Urinary bladder (tissue), 4 donors: ENCODE measurements around the gene MEIS2. TPM values are rescaled to one million over a fixed set of nuclear protein-coding genes. Genes with fewer than 3 reads are reported as not detected.
"Not testable (repeated sequence)": the region's sequence is repeated elsewhere in the genome, so short reads cannot be mapped to it uniquely, and the experiment has no call there.

Experiments used
- DNase-seq: peaks from one replicate; pipeline ENCODE4 v3.0.0-alpha.2; 2015; ENCODE audit errors: extremely low spot score
- H3K27ac ChIP-seq: one replicate; pipeline ENCODE4 v1.5.1; 2013; ENCODE audit warnings: low read depth, mild to moderate bottlenecking, moderate library complexity
- H3K36me3 ChIP-seq: one replicate; pipeline ENCODE4 v1.6.1; 2013; ENCODE audit warnings: mild to moderate bottlenecking, moderate library complexity; ENCODE audit not compliant: insufficient read depth
- H3K4me1 ChIP-seq: one replicate; pipeline ENCODE4 v1.6.1; 2013; ENCODE audit warnings: mild to moderate bottlenecking, moderate library complexity; ENCODE audit not compliant: insufficient read depth
- H3K4me3 ChIP-seq: one replicate; pipeline ENCODE4 v1.5.1; 2013; ENCODE audit warnings: low read depth, low read length
- WGBS: extraction: QIAGEN DNeasy Blood & Tissue Kit; methylation state at CpG from one replicate; pipeline ENCODE4 v1.1.7; 2013; 5-methylcytosine and 5-hydroxymethylcytosine counted together
- polyA plus RNA-seq: library from polyadenylated mRNA; stranded (reverse); fragments of 200-250 nt; gene quantifications from one replicate; pipeline ENCODE4 v1.2.3, GENCODE V29; 2013
- total RNA-seq: library from RNA; depleted of rRNA; stranded (reverse); fragments of >200 nt; gene quantifications from one replicate; pipeline ENCODE4 v1.2.3, GENCODE V29; 2014
- donor health status: healthy with polysubstance abuse.
- donor health status: healthy.

MEIS2 gene
- total and polyA plus RNA-seq, 2 donors = 79.8 to 163 TPM

GRCh38 chr15:37004373-37004869 lies 95.9 kb downstream of the MEIS2 start:
- H3K4me3 ChIP-seq = no peak overlapping the region
- 82% methylated on average over 4 of the region's 4 CpGs for WGBS
- no peaks in the 10 kb centered on the region for H3K36me3 ChIP-seq
- H3K27ac ChIP-seq = no peak overlapping the region
- DNase-seq = no peak
- no peaks in the 10 kb centered on the region for H3K4me1 ChIP-seq

- H3K27ac ChIP-seq = no peak overlapping the region
- no peak for DNase-seq
- 95% methylated on average over 4 of the region's 4 CpGs for WGBS
These were observed 98.2 kb downstream of the MEIS2 start for GRCh38 chr15:37002041-37002672.

DNA sequence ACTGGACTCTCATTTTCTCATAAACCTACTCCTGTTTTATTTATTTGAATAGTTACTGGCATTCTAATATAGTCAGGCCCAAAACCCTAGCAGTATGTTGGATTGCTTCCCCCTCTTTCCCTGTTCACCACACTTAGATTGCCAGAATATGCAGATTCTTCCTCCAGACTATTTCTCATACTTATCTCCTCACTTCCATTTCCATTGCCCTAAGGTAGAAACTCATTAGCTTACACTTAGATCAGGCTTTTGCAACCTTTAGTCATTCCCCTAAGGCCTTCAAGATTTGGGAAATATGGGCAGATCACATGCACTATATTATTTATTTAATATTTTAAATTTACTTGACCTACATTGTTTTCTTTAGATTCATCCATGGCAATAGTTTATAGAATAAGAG lies 98.9 kb downstream of the MEIS2 start:
- H3K4me3 ChIP-seq = no peak overlapping the region
- H3K36me3 ChIP-seq = no peaks in the 10 kb centered on the region
- no peak overlapping the region for H3K27ac ChIP-seq
- no peak for DNase-seq
- peaks cover 1% of the 10 kb centered on the region for H3K4me1 ChIP-seq

More at GRCh38 chr15:37002041-37002672, 98.2 kb downstream of the MEIS2 start:
- H3K4me3 ChIP-seq = no peak overlapping the region
- H3K4me1 ChIP-seq = no peaks in the 10 kb centered on the region
- no peaks in the 10 kb centered on the region for H3K36me3 ChIP-seq

DNA sequence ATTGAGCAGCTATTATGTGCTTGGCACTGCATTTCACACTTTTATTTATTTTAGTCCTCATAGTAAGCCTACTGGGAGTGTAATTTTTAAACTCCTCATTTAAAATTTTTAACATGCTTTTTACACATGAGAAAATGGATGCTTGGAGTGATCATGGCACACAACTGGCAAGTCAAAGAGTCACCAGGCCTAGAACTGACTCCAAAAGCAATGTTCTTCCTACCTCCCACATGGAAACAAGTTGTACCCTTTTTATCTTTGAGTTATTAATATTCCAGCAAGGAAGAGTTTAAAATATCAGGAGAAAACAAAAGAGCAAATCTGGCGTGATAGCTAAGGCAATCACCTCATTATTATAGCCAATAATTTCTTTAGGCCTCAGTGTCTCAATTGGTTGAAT lies 100.6 kb downstream of the MEIS2 start:
- no peaks in the 10 kb centered on the region for H3K36me3 ChIP-seq
- H3K27ac ChIP-seq = no peak overlapping the region
- no peak overlapping the region for H3K4me3 ChIP-seq
- WGBS = 100% methylated on average over 1 of the region's 1 CpG
- no peak for DNase-seq
- H3K4me1 ChIP-seq = peaks cover 1% of the 10 kb centered on the region

DNA sequence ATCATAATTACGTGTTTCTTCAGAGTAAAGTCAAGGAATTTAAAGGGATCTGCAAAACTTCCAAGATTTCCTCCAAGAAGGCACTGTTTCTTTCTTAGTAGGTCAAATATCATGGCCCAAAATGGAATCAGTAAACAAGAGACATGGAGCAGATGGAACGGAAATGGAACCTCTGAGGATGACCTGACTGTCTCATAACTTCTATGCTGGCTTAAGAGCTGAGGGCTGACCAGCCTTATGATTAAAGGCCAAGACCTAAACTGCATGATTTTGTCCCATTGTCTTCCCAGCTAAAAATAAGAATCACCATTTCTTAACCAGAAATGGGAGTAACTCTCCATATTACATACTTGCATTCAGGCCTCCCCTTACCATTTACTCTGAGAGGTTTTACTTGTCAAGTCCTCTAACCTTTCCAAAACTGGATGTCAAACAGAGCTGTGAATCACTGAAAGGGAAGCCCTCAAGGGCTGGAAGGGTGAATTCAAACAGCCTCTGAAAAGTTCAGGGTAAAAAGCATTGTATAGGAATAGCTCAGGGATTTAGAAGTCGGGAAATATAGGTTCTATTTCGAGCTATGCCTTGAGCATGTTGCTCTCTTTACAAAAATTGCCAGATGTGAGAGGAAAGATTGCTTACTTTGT lies 103.7 kb downstream of the MEIS2 start:
- no peak for DNase-seq
- no peak overlapping the region for H3K27ac ChIP-seq
- H3K4me3 ChIP-seq = no peak overlapping the region
- H3K4me1 ChIP-seq = peaks cover 1% of the 10 kb centered on the region
- WGBS = 73% methylated on average over 4 of the region's 4 CpGs
- H3K36me3 ChIP-seq = no peaks in the 10 kb centered on the region

GRCh38 chr15:36996121-36996520 lies 104.2 kb downstream of the MEIS2 start:
- Histone ChIP-seq H3K4me3 (no peak overlapping the region), H3K36me3 (no peaks in the 10 kb centered on the region), H3K27ac (no peak overlapping the region), H3K4me1 (peaks cover 1% of the 10 kb centered on the region)
- 81% methylated on average over 2 of the region's 2 CpGs for WGBS
- DNase-seq = no peak

GRCh38 chr15:36994790-36995189 lies 105.6 kb downstream of the MEIS2 start:
- Histone ChIP-seq H3K4me1 (peaks cover 1% of the 10 kb centered on the region), H3K4me3 (no peak overlapping the region), H3K36me3 (no peaks in the 10 kb centered on the region), H3K27ac (no peak overlapping the region)
- WGBS = 81% methylated on average over 8 of the region's 8 CpGs
- no peak for DNase-seq

GRCh38 chr15:36992454-36992853 lies 107.9 kb downstream of the MEIS2 start:
- 81% methylated on average over 5 of the region's 5 CpGs for WGBS

DNA sequence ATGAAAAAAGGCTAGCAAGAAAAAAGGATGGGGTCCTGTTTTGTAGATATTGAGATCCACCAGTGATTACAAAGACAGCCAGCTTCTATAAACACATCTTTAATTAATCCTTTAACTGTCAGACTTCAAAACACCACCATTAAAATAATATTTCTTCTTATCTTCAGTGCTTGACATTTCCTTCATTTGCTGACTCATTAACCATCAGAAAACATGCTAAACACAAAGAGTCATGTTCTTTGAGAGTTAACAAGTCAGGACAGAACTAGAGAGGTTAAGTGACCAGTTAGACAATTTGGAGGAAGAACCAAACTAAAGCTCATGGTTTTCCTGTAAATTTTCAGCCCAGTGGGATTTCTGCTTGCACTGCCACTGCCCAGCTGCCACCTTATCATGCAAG lies 111.4 kb downstream of the MEIS2 start:
- DNase-seq = no peak

More at GRCh38 chr15:36992454-36992853, 107.9 kb downstream of the MEIS2 start:
- no peak overlapping the region for H3K27ac ChIP-seq
- peaks cover 3% of the 10 kb centered on the region for H3K4me1 ChIP-seq
- H3K36me3 ChIP-seq = no peaks in the 10 kb centered on the region
- no peak overlapping the region for H3K4me3 ChIP-seq
- DNase-seq = no peak

DNA sequence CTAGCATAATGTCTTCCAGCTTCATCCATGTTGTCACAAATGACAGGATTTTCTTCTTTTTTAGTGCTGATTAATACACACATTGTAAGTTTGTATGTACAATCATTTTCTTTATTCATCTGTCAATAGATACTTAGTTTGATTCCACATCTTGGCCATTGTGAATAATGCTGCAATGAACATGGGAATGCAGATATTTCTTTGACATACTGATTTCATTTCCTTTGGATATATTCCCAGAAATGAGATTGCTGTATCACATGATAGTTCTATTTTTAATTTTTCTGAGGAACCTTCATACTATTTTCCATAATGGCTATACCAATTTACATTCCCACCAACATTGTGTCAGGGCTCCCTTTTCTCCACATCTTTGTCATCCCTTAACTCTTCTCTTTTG lies 117.9 kb downstream of the MEIS2 start:
- H3K4me3 ChIP-seq = no peak overlapping the region
- no peaks in the 10 kb centered on the region for H3K36me3 ChIP-seq
- no peak overlapping the region for H3K27ac ChIP-seq
- no peaks in the 10 kb centered on the region for H3K4me1 ChIP-seq
- no peak for DNase-seq

More for the DNA sequence above, 111.4 kb downstream of the MEIS2 start:
- no peak overlapping the region for H3K27ac ChIP-seq
- peaks cover 2% of the 10 kb centered on the region for H3K4me1 ChIP-seq
- no peaks in the 10 kb centered on the region for H3K36me3 ChIP-seq
- H3K4me3 ChIP-seq = no peak overlapping the region

DNA sequence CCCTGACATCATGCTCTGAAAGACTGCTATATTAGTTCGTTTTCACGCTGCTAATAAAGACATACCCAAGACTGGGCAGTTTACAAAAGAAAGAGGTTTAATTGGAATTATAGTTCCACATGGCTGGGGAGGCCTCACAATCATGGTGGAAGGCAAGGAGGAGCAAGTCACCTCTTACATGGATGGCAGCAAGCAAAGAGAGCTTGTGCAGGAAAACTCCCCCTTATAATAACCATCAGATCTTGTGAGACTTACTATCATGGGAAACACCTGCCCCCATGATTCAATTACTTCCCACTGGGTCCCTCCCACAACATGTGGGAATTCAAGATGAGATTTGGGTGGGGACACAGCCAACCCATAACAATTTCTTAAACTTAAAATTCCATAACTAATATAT lies 120.1 kb downstream of the MEIS2 start:
- not testable (repeated sequence) for H3K4me3 ChIP-seq, DNase-seq, H3K27ac ChIP-seq, H3K4me1 ChIP-seq, H3K36me3 ChIP-seq
- WGBS = 97% methylated on average over 2 of the region's 2 CpGs

DNA sequence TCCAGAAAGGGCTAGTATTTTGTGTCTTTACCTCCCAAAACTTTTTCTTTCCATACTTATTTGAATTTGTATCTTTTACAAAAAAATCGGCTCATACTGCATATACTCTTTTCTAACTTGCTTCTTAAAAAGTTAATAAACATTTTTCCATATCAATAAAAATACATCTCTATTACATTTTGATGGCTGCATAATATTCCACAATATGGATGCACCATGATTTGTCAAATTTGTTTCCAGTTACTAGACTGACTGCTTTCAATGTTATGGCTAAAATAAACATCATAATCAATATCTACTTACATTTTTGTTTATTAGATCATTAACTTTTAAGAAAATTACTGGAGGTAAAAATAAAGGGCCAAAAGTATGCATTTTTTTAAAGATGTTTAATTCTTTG lies 121.7 kb downstream of the MEIS2 start:
- no peak for DNase-seq
- Histone ChIP-seq H3K36me3 (no peaks in the 10 kb centered on the region), H3K27ac (no peak overlapping the region), H3K4me3 (no peak overlapping the region), H3K4me1 (no peaks in the 10 kb centered on the region)
- WGBS = 96% methylated on average over 1 of the region's 1 CpG

DNA sequence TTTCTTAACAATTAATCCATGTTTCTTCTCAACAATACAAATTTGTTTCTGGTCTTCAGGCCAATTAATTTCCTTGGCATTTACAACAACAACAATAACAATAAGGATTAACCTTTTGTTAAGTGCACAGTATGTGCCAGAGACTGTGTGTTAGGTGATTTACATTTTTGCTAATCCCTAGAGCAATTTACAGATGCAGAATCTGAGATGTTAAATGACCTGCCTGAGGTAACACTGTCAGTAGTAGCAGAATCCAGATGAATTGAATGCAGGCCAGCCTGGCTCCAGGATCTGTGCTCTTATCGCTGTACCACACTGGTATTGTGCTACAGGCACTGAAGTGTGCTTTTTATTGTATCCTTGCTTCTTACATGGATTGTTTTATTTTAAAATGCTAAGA lies 122.2 kb downstream of the MEIS2 start:
- Histone ChIP-seq H3K4me1 (no peaks in the 10 kb centered on the region), H3K27ac (no peak overlapping the region), H3K36me3 (no peaks in the 10 kb centered on the region), H3K4me3 (no peak overlapping the region)
- no peak for DNase-seq
- WGBS = 87% methylated on average over 1 of the region's 1 CpG

DNA sequence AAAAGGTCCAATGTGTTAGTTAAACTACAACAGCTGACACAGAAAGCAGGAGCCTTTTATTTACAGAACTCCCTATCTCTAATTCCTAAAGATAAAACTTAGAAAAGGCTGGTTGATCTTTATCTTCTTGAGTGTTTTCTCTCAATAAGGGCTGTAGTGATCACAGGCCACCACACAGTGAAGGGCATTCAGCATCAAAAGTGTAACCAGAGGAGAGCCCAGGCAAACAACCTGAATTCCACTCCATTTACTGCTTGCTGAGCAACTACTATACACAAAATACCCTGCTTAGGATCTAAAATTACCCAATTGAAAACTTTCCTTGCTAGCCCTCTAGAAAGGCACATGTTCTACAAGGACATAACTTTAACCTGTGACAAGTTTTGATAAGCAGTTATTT lies 122.7 kb downstream of the MEIS2 start:
- no peak overlapping the region for H3K27ac ChIP-seq
- no peak for DNase-seq
- H3K36me3 ChIP-seq = no peaks in the 10 kb centered on the region
- H3K4me3 ChIP-seq = no peak overlapping the region
- no peaks in the 10 kb centered on the region for H3K4me1 ChIP-seq
